ENCODE results near the gene TMEM242. TPM values are rescaled to one million over a fixed set of nuclear protein-coding genes. Genes with fewer than 3 reads are reported as not detected.
A peak's percentile ranks its signal among the peaks of the same experiment; 100 is the strongest.

TMEM242 gene
- total and polyA plus RNA-seq, 2 of the 4 experiments (the other 2 are of a cell fraction) = 2.3 to 4.6 TPM

GRCh38 chr6:157314705-157315321 is 8.5 kb downstream of the TMEM242 start:
- Histone ChIP-seq H3K27me3 (ENCODE audit: control insufficient read depth, insufficient read depth, low read length) (no peaks in the 10 kb centered on the region), H3K4ac (ENCODE audit: low read depth, low read length) (no peak overlapping the region), H2BK120ac (ENCODE audit: low read depth, low read length) (no peak overlapping the region), H3K14ac (replicated peaks; ENCODE audit: low read depth, low read length) (no peak overlapping the region), H3K79me1 (ENCODE audit: low read depth in 1 of 2, low read length in 2 of 2) (peaks cover 0 to 21% of the 10 kb centered on the region in 2 experiments; a peak in 2 of 4 replicates), H3K27ac (ENCODE audit: insufficient read depth, low read length) (no peak overlapping the region), H2AFZ (replicated peaks; ENCODE audit: low read length, poor library complexity) (no peak overlapping the region), H3K23ac (ENCODE audit: low read depth, low read length) (no peak overlapping the region), H3K18ac (ENCODE audit: low read depth, low read length) (no peak overlapping the region), H3K9me1 (ENCODE audit: insufficient read depth, low read length) (peaks cover 17% of the 10 kb centered on the region), H4K20me1 (ENCODE audit: insufficient read depth, low read length) (peaks cover 11% of the 10 kb centered on the region), H3K4me2 (ENCODE audit: low read depth, low read length) (no peak overlapping the region), H2AK9ac (replicated peaks; ENCODE audit: low read depth, low read length, poor library complexity) (no peak overlapping the region), H2BK15ac (ENCODE audit: low read depth, low read length) (no peak overlapping the region), H3K56ac (ENCODE audit: extremely low read depth, insufficient read depth, low read length) (no peak overlapping the region), H3K4me3 (ENCODE audit: insufficient read depth, low read depth, low read length) (no peak overlapping the region), H2BK5ac (ENCODE audit: low read depth, low read length, poor library complexity, severe bottlenecking) (no peak overlapping the region), H2BK20ac (ENCODE audit: low read depth, low read length) (no peak overlapping the region), H4K5ac (ENCODE audit: low read depth, low read length) (no peak overlapping the region), H3K9ac (ENCODE audit: low read depth, low read length) (no peak overlapping the region), H3K4me1 (ENCODE audit: control insufficient read depth, insufficient read depth, low read length) (peaks cover 3% of the 10 kb centered on the region; the same call in 1 of the 2 replicates), H2AK5ac (ENCODE audit: low read depth, low read length) (no peak overlapping the region), H4K91ac (ENCODE audit: insufficient read depth, low read depth, low read length) (no peak overlapping the region), H3K36me3 (ENCODE audit: control insufficient read depth, insufficient read depth, low read length) (peaks cover 34% of the 10 kb centered on the region), H4K8ac (ENCODE audit: low read depth in 2 of 2, low read length in 2 of 2) (no peak overlapping the region), H3K9me3 (ENCODE audit: control insufficient read depth, insufficient read depth, low read length) (no peaks in the 10 kb centered on the region)
- DNase-seq (peak; percentile 85), ATAC-seq (ENCODE audit: low read depth) (peak; percentile 88)
- TF ChIP-seq CTCF (conservative IDR thresholded peaks at IDR 0.05; ENCODE audit: low read depth, low read length) = peak; percentile 99
- TF ChIP-seq ELK1 (IDR thresholded peaks at IDR 0.05; ENCODE audit: borderline replicate concordance, low read depth, low read length) = no peak
- TF ChIP-seq CHD1 (IDR thresholded peaks at IDR 0.05; ENCODE audit: low read depth, low read length) = no peak
- no peak for TF ChIP-seq POLR2A (IDR thresholded peaks at IDR 0.05; ENCODE audit: low read depth, low read length)
- no peak for TF ChIP-seq NFE2L2 (IDR thresholded peaks at IDR 0.05; ENCODE audit: low read depth, low read length)
- TF ChIP-seq FOS (IDR thresholded peaks at IDR 0.05; ENCODE audit: low read depth, low read length) = no peak
- no peak for TF ChIP-seq RCOR1 (IDR thresholded peaks at IDR 0.05; ENCODE audit: insufficient replicate concordance, low read length)
- no peak for TF ChIP-seq MAFK (IDR thresholded peaks at IDR 0.05; ENCODE audit: low read depth, low read length)
- no peak for TF ChIP-seq CEBPB (IDR thresholded peaks at IDR 0.05; ENCODE audit: low read depth, low read length)
- TF ChIP-seq RAD21 (IDR thresholded peaks at IDR 0.05; ENCODE audit: low read length) = peak; percentile 88
- TF ChIP-seq MXI1 (IDR thresholded peaks at IDR 0.05; ENCODE audit: borderline replicate concordance, low read depth, low read length) = no peak
- no peak for TF ChIP-seq RFX5 (IDR thresholded peaks at IDR 0.05; ENCODE audit: low read depth, low read length)
- peak; percentile 92 for TF ChIP-seq SMC3 (IDR thresholded peaks at IDR 0.05; ENCODE audit: low read depth, low read length)
- TF ChIP-seq BHLHE40 (IDR thresholded peaks at IDR 0.05; ENCODE audit: low read depth, low read length) = no peak
- intact Hi-C loops (cut with micrococcal nuclease) = loop anchor here (1.0 to 10.0 kb wide), 5 partner anchors 66 to 750 kb away; partner anchors contain the start of gene ZDHHC14
- dilution Hi-C loops (cut with HindIII; ENCODE audit: low sequenced_read_pairs, unreplicated experiment) = no loop called here
- WGBS, 2 experiments (ENCODE audit: extremely low coverage in 2 of 2, insufficient read length in 1 of 2) = no CpG with 5 or more reads among the region's 7 CpGs
- no TSS peak for BruUV-seq (replicated peaks)
- CTCF ChIA-PET = interaction anchor here (0.6 to 1.9 kb wide), 10 partner anchors 9 to 1579 kb away, joined by 3 to 15 read pairs (median 4); partner anchors contain the start of gene TMEM242
- in situ Hi-C loops (cut with MboI; ENCODE audit: low sequenced_read_pairs) = loop anchor here (5.0 to 25.0 kb wide), 3 partner anchors 352 to 760 kb away; no protein-coding TSS in a partner anchor
- POLR2A ChIA-PET (ENCODE audit: unreplicated experiment) = no interaction called here
